ENCODE data around the gene CLEC1B.

Gene CLEC1B

GRCh38 chr12:9948606-9949296, 50.2 kb downstream of the CLEC1B start:
- Histone ChIP-seq H3K36me3 (ENCODE audit: control insufficient read depth, insufficient read depth, low read length) (no peaks in the 10 kb centered on the region), H3K4me1 (ENCODE audit: control insufficient read depth, insufficient read depth, low read length, poor library complexity, severe bottlenecking) (no peaks in the 10 kb centered on the region), H3K9me3 (ENCODE audit: control insufficient read depth, low read length) (no peaks in the 10 kb centered on the region), H3K27ac (ENCODE audit: low read depth, low read length, severe bottlenecking) (no peak overlapping the region), H3K4me3 (ENCODE audit: extremely low read depth, insufficient read depth, low read length, poor library complexity, severe bottlenecking) (no peak overlapping the region)
- WGBS, 2 experiments (ENCODE audit: insufficient coverage in 2 of 2), result 100% methylated on average over 2 of the region's 3 CpGs; no CpG with 5 or more reads in 1 of the 2 experiments

- Histone ChIP-seq H3K4me1 (ENCODE audit: control insufficient read depth, insufficient read depth, low read length, poor library complexity, severe bottlenecking) (no peaks in the 10 kb centered on the region), H3K36me3 (ENCODE audit: control insufficient read depth, insufficient read depth, low read length) (no peaks in the 10 kb centered on the region), H3K9me3 (ENCODE audit: control insufficient read depth, low read length) (no peaks in the 10 kb centered on the region), H3K27ac (ENCODE audit: low read depth, low read length, severe bottlenecking) (no peak overlapping the region), H3K4me3 (ENCODE audit: extremely low read depth, insufficient read depth, low read length, poor library complexity, severe bottlenecking) (no peak overlapping the region)
- WGBS, 2 experiments (ENCODE audit: insufficient coverage in 2 of 2), result 83% methylated on average over 1 of the region's 3 CpGs; no CpG with 5 or more reads in 1 of the 2 experiments
Observed at GRCh38 chr12:9947674-9948073, 51.2 kb downstream of the CLEC1B start.

GRCh38 chr12:9944391-9944790, 54.5 kb downstream of the CLEC1B start:
- H3K9me3 ChIP-seq (ENCODE audit: control insufficient read depth, low read length), result no peaks in the 10 kb centered on the region
- WGBS, 2 experiments (ENCODE audit: insufficient coverage in 2 of 2), result 100% methylated on average over 1 of the region's 2 CpGs
- no peak overlapping the region for H3K4me3 ChIP-seq (ENCODE audit: extremely low read depth, insufficient read depth, low read length, poor library complexity, severe bottlenecking)
- no peak overlapping the region for H3K27ac ChIP-seq (ENCODE audit: low read depth, low read length, severe bottlenecking)
- no peaks in the 10 kb centered on the region for H3K36me3 ChIP-seq (ENCODE audit: control insufficient read depth, insufficient read depth, low read length)
- H3K4me1 ChIP-seq (ENCODE audit: control insufficient read depth, insufficient read depth, low read length, poor library complexity, severe bottlenecking), result no peaks in the 10 kb centered on the region

GRCh38 chr12:9943240-9943639, 55.7 kb downstream of the CLEC1B start:
- H3K36me3 ChIP-seq (ENCODE audit: control insufficient read depth, insufficient read depth, low read length), result no peaks in the 10 kb centered on the region
- H3K27ac ChIP-seq (ENCODE audit: low read depth, low read length, severe bottlenecking), result no peak overlapping the region
- no peaks in the 10 kb centered on the region for H3K9me3 ChIP-seq (ENCODE audit: control insufficient read depth, low read length)
- WGBS, 2 experiments (ENCODE audit: insufficient coverage in 2 of 2), result 87 to 88% methylated on average over 12 to 18 of the region's 19 CpGs
- no peaks in the 10 kb centered on the region for H3K4me1 ChIP-seq (ENCODE audit: control insufficient read depth, insufficient read depth, low read length, poor library complexity, severe bottlenecking)
- no peak overlapping the region for H3K4me3 ChIP-seq (ENCODE audit: extremely low read depth, insufficient read depth, low read length, poor library complexity, severe bottlenecking)

All from mesodermal cell (in vitro differentiated cells).